GM18511 (cell line): ENCODE results near the gene ENTPD8.
"Not testable (repeated sequence)": the region's sequence is repeated elsewhere in the genome, so short reads cannot be mapped to it uniquely, and the experiment has no call there.

Experiments
- ATAC-seq: cut with Tn5 transposase; IDR thresholded peaks from one replicate; pipeline ENCODE4 v1.9.1; 2021; ENCODE audit warnings: mild to moderate bottlenecking, moderate library complexity; ENCODE audit not compliant: unreplicated experiment

ENTPD8 gene

GRCh38 chr9:137416006-137416562, 25.1 kb downstream of the ENTPD8 start:
- no peak for ATAC-seq

- no peak for ATAC-seq
These were observed 25.7 kb downstream of the ENTPD8 start for GRCh38 chr9:137415451-137415850.

- no peak for ATAC-seq
These were observed 28.7 kb downstream of the ENTPD8 start for GRCh38 chr9:137412431-137412830.

- peak; percentile 47 for ATAC-seq
These were observed 29.3 kb downstream of the ENTPD8 start for GRCh38 chr9:137411645-137412380.

GRCh38 chr9:137411260-137411644, 29.9 kb downstream of the ENTPD8 start:
- no peak for ATAC-seq

GRCh38 chr9:137410891-137411249, 30.3 kb downstream of the ENTPD8 start:
- no peak for ATAC-seq

GRCh38 chr9:137410236-137410890, 30.8 kb downstream of the ENTPD8 start:
- not testable (repeated sequence) for ATAC-seq

- ATAC-seq = no peak
These were observed 31.6 kb downstream of the ENTPD8 start for GRCh38 chr9:137409515-137409914.

- no peak for ATAC-seq
These were observed 32.3 kb downstream of the ENTPD8 start for GRCh38 chr9:137408651-137409405.

GRCh38 chr9:137407590-137408300, 33.4 kb downstream of the ENTPD8 start:
- ATAC-seq = no peak

- ATAC-seq = no peak
These were observed 34.1 kb downstream of the ENTPD8 start for GRCh38 chr9:137406876-137407589.

- no peak for ATAC-seq
These were observed 34.9 kb downstream of the ENTPD8 start for GRCh38 chr9:137406085-137406760.

GRCh38 chr9:137405677-137406081, 35.5 kb downstream of the ENTPD8 start:
- no peak for ATAC-seq

GRCh38 chr9:137404961-137405567, 36.1 kb downstream of the ENTPD8 start:
- no peak for ATAC-seq

- ATAC-seq = no peak
These were observed 37.9 kb downstream of the ENTPD8 start for GRCh38 chr9:137403269-137403668.

GRCh38 chr9:137402746-137403145, 38.4 kb downstream of the ENTPD8 start:
- ATAC-seq = no peak

GRCh38 chr9:137398561-137399468, 42.3 kb downstream of the ENTPD8 start:
- ATAC-seq = no peak

GRCh38 chr9:137397675-137398423, 43.3 kb downstream of the ENTPD8 start:
- ATAC-seq = no peak
